ENCODE results near the gene ARHGAP26. TPM values are rescaled to one million over a fixed set of nuclear protein-coding genes. Genes with fewer than 3 reads are reported as not detected.

The ARHGAP26 gene
- total RNA-seq, 1 donor from 2014 or later, result 14.1 TPM

- TF ChIP-seq CTCF (IDR thresholded peaks at IDR 0.05), result peak; percentile 12
- no peaks in the 10 kb centered on the region for H3K36me3 Mint-ChIP-seq (ENCODE audit: unreplicated experiment)
- no peak for DNase-seq (ENCODE audit: extremely low spot score, unreplicated experiment)
- H3K27me3 Mint-ChIP-seq (ENCODE audit: unreplicated experiment), result no peaks in the 10 kb centered on the region
- no peak overlapping the region for H3K4me3 Mint-ChIP-seq (ENCODE audit: unreplicated experiment)
- H3K27ac Mint-ChIP-seq (ENCODE audit: unreplicated experiment), result no peak overlapping the region
- peaks cover 15% of the 10 kb centered on the region for H3K4me1 Mint-ChIP-seq (ENCODE audit: unreplicated experiment)
- H3K9me3 Mint-ChIP-seq (ENCODE audit: unreplicated experiment), result no peaks in the 10 kb centered on the region
Observed at GRCh38 chr5:143023411-143024096, 253.4 kb downstream of the ARHGAP26 start.

DNA sequence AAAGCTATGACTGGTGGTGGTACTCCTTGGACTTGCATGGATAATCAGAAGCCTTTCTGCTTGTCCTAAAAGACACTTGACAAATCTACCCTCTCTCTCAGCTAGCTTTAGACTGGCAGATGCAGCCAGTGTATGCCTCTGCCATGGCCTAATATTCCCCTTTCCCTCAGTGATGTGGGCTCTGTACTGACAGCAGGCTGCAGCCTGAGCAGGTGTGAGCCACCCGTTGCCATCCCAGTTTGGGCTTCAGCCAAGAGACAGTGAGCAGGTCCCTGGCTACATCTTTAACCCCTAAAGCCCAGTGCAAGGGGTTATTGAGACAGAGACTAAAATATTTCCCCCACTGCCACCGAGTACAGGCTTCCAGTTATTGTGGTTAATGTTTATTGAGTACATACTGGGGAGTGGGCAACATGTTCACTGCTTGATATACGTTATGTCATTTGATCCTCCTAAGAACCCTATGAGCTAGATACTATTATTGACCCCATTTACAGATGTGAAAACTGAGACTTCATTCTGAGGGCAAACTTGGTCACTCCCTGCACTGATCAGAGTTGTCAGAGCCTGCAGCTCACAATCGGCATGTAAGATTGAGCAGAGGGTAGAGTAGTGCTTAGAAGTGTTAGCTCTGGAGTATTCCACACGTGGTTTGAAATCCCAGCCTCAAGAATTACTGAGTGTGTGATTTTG, 254.2 kb downstream of the ARHGAP26 start:
- peaks cover 15% of the 10 kb centered on the region for H3K4me1 Mint-ChIP-seq (ENCODE audit: unreplicated experiment)
- no peaks in the 10 kb centered on the region for H3K27me3 Mint-ChIP-seq (ENCODE audit: unreplicated experiment)
- H3K27ac Mint-ChIP-seq (ENCODE audit: unreplicated experiment), result no peak overlapping the region
- TF ChIP-seq CTCF (IDR thresholded peaks at IDR 0.05), result no peak
- no peaks in the 10 kb centered on the region for H3K36me3 Mint-ChIP-seq (ENCODE audit: unreplicated experiment)
- no peak overlapping the region for H3K4me3 Mint-ChIP-seq (ENCODE audit: unreplicated experiment)
- no peak for DNase-seq (ENCODE audit: extremely low spot score, unreplicated experiment)
- no peaks in the 10 kb centered on the region for H3K9me3 Mint-ChIP-seq (ENCODE audit: unreplicated experiment)

GRCh38 chr5:143025376-143025775, 255.2 kb downstream of the ARHGAP26 start:
- H3K36me3 Mint-ChIP-seq (ENCODE audit: unreplicated experiment), result no peaks in the 10 kb centered on the region
- peaks cover 15% of the 10 kb centered on the region for H3K4me1 Mint-ChIP-seq (ENCODE audit: unreplicated experiment)
- H3K27ac Mint-ChIP-seq (ENCODE audit: unreplicated experiment), result no peak overlapping the region
- H3K27me3 Mint-ChIP-seq (ENCODE audit: unreplicated experiment), result no peaks in the 10 kb centered on the region
- H3K9me3 Mint-ChIP-seq (ENCODE audit: unreplicated experiment), result no peaks in the 10 kb centered on the region
- no peak overlapping the region for H3K4me3 Mint-ChIP-seq (ENCODE audit: unreplicated experiment)
- DNase-seq (ENCODE audit: extremely low spot score, unreplicated experiment), result no peak
- TF ChIP-seq CTCF (IDR thresholded peaks at IDR 0.05), result no peak

DNA sequence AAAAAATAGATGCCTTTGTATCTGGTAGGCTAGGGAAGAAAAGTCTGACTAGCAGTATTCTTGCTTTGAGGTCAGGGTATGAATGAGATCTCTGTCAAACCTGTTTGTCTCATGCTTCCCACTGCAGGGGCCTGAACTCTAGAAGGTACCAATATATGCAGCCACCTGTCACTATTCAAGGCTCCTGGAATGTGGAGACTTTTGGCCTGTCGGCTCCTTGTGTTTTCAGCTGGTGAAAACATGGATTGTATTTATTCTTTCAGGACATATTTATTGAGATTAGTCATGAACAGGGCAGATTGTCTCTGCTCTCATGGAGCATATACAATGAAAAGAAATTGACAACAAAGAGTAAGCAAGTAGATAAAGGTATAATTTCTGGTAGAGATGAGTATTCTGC, 255.8 kb downstream of the ARHGAP26 start:
- H3K4me3 Mint-ChIP-seq (ENCODE audit: unreplicated experiment), result no peak overlapping the region
- H3K36me3 Mint-ChIP-seq (ENCODE audit: unreplicated experiment), result peaks cover 2% of the 10 kb centered on the region
- H3K27ac Mint-ChIP-seq (ENCODE audit: unreplicated experiment), result no peak overlapping the region
- DNase-seq (ENCODE audit: extremely low spot score, unreplicated experiment), result no peak
- H3K9me3 Mint-ChIP-seq (ENCODE audit: unreplicated experiment), result no peaks in the 10 kb centered on the region
- peaks cover 15% of the 10 kb centered on the region for H3K4me1 Mint-ChIP-seq (ENCODE audit: unreplicated experiment)
- H3K27me3 Mint-ChIP-seq (ENCODE audit: unreplicated experiment), result no peaks in the 10 kb centered on the region
- TF ChIP-seq CTCF (IDR thresholded peaks at IDR 0.05), result no peak

DNA sequence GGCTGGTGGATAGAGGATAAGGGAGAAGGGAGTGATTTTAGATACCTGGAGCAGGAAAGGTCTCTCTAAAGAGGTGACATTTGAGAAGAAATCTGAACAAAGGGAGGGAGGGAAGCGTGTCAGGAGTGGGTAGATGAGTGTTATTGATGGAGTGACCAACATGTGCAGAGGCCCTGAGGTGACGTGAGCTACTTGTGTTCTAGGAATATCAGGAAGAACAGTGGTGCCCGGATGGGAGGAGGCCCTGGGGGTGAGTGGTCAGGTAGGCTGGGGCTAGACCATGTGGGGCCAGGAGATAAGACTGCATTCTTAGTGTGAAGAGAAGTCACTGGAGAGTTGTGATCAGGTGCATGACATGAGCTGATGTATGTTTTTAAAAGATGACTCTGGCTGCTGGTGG, 256.2 kb downstream of the ARHGAP26 start:
- H3K9me3 Mint-ChIP-seq (ENCODE audit: unreplicated experiment), result no peaks in the 10 kb centered on the region
- TF ChIP-seq CTCF (IDR thresholded peaks at IDR 0.05), result no peak
- H3K27ac Mint-ChIP-seq (ENCODE audit: unreplicated experiment), result no peak overlapping the region
- H3K4me3 Mint-ChIP-seq (ENCODE audit: unreplicated experiment), result no peak overlapping the region
- peaks cover 6% of the 10 kb centered on the region for H3K36me3 Mint-ChIP-seq (ENCODE audit: unreplicated experiment)
- peaks cover 15% of the 10 kb centered on the region for H3K4me1 Mint-ChIP-seq (ENCODE audit: unreplicated experiment)
- no peak for DNase-seq (ENCODE audit: extremely low spot score, unreplicated experiment)
- no peaks in the 10 kb centered on the region for H3K27me3 Mint-ChIP-seq (ENCODE audit: unreplicated experiment)

Data from osteocyte (in vitro differentiated cells).